ENCODE results near the gene ASIC2.

GRCh38 chr17:33284022-33284421, 9.1 kb downstream of the ASIC2 start:
- TF ChIP-seq, protein P1, sequence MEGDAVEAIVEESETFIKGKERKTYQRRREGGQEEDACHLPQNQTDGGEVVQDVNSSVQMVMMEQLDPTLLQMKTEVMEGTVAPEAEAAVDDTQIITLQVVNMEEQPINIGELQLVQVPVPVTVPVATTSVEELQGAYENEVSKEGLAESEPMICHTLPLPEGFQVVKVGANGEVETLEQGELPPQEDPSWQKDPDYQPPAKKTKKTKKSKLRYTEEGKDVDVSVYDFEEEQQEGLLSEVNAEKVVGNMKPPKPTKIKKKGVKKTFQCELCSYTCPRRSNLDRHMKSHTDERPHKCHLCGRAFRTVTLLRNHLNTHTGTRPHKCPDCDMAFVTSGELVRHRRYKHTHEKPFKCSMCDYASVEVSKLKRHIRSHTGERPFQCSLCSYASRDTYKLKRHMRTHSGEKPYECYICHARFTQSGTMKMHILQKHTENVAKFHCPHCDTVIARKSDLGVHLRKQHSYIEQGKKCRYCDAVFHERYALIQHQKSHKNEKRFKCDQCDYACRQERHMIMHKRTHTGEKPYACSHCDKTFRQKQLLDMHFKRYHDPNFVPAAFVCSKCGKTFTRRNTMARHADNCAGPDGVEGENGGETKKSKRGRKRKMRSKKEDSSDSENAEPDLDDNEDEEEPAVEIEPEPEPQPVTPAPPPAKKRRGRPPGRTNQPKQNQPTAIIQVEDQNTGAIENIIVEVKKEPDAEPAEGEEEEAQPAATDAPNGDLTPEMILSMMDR (IDR thresholded peaks at IDR 0.05), result no peak
- no peak for TF ChIP-seq POLR2A (IDR thresholded peaks at IDR 0.05)

Data from vagina (tissue), 2 donors.